NT2/D1 (cell line): ENCODE measurements around the gene KIF1A.

Experiments
- YY1 ChIP-seq: IDR thresholded peaks from 2 replicates; pipeline ENCODE4 v1.6.1; 2011; ENCODE audit not compliant: insufficient read length, insufficient read depth
- ZNF274 ChIP-seq: IDR thresholded peaks from 2 replicates; pipeline ENCODE4 v1.6.1; 2011; ENCODE audit warnings: mild to moderate bottlenecking, low read depth, low read length

- TF ChIP-seq YY1: no peak
- TF ChIP-seq ZNF274: no peak
Observed at GRCh38 chr2:240685771-240686371, 134.1 kb downstream of the KIF1A start.
